GM21737 (cell line): ENCODE measurements around the gene COL11A2.

Source experiments
- ATAC-seq: cut with Tn5 transposase; IDR thresholded peaks from one replicate; pipeline ENCODE4 v1.9.1; 2021; ENCODE audit warnings: mild to moderate bottlenecking, moderate library complexity; ENCODE audit not compliant: unreplicated experiment

COL11A2 gene

DNA sequence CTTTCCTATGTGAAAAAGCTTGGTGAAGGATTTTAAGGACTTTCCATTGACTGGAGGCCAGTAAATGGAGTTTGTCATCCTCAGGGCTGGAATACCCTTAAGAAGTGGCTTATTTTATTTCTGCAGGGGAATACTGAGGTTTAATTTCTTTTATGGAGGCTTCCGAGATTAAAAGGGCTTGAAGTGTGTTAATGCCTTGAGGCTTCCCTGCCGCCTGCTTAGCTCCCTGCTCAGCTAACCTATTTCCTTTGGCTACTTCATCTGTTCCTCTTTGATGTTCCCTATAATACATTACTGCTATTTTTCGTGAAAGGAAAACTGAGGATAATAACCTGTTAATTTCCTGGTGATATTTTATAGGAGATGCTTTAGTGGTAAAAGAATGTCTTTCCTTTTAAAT is 72.3 kb downstream of the COL11A2 start:
- no peak for ATAC-seq

DNA sequence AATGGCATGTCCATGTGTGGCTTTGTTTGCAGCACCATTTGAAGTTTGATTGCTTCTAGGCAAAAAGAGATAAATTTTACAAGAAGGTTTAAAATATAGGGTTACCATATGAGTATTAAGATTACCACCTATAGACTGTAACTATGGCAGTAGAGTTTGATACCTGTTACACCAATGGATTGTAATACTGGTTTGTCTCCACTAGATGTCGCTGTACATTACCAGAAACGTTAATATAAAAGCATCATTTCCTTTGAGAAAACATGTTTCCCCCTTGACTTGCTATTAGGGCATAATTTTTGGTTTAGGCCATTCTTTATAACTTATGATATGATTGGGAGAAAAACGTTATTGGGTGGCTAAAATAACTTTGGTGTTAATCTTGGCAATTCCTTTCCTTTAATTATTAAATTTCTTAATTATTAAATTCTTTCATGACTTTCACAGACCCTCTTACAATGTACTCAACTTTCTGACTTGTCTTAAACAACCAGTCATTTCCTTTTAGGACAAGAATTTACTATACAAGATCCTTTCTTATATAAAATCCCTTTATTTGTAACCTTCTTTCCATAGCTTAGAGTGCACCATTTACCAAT is 73.6 kb downstream of the COL11A2 start:
- ATAC-seq: no peak

DNA sequence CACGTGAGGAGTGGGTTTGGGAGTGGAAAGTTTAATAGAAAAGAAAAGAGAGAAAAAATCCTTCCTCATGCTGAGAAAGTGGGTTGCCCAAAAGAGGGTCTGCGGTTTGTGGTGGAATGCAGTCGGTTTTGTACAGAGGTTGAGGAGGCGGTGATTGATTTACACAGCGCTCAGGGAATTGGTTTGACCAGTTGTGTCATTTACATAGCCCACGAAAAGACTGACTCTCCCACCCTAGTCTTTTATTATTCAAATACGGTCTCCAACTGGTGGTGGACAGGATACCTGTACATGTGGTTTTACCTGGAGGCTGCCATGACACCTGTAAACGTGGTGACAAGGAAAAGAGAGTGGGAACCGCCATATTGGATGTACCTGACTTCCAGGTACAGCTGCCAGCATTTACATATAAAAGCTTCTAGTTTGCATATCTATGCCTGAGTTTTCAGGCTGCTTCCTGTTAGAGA is 74.4 kb downstream of the COL11A2 start:
- ATAC-seq: no peak

DNA sequence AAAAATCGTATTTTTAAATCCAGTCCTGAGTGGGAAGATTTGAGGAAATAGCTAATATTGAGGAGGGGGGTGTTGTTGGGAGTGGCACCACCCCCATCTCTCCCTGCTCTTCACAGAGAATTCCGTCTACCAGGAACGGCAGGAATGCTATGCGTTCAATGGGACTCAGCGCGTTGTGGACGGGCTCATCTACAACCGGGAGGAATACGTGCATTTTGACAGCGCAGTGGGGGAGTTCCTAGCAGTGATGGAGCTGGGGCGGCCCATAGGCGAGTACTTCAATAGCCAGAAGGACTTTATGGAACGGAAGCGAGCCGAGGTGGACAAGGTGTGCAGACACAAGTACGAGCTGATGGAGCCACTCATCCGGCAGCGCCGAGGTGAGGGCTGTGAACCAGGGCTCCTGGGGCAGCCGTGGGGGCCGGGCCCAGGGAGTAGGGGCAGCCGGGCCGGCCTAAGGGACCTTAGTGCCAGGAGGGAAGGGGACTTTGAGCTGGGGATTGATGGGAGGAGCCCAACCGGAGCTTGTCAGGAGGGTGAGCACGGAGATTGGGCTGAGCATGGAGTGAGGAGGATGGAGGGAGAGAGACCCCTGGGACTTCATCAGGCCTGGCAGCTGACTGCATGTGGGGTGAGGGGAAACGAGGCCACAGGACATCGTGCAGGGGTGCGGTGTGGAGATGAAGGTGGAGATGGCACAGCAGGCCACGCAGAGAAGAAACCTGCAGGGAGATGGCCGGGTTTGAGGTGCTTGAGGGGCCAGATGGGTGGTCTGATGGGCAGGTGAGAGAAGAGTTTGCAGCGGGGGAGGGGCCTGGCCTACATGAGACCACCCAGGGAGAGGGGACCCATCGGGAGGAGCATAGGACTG is 75.2 kb downstream of the COL11A2 start:
- no peak for ATAC-seq

DNA sequence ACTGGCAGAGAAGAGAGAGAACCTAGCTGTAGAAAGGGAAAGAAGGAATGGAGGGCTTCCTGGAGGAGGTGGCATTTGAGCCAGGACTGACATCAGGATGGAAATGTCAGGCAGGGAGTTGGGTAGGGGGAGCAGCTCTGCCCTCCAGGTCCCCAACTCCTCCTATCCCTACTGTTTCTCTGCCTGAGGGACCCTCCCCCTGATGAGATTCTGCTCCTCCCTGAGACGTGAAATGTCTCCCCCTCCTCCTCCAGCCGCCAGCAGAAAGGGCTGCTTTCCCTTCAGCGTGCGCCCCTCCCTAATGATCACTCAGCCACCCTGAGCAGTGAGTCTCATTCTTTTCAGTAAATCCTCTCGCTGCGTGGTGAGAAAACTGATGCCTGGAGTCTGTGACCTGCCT is 75.8 kb downstream of the COL11A2 start:
- ATAC-seq: no peak

DNA sequence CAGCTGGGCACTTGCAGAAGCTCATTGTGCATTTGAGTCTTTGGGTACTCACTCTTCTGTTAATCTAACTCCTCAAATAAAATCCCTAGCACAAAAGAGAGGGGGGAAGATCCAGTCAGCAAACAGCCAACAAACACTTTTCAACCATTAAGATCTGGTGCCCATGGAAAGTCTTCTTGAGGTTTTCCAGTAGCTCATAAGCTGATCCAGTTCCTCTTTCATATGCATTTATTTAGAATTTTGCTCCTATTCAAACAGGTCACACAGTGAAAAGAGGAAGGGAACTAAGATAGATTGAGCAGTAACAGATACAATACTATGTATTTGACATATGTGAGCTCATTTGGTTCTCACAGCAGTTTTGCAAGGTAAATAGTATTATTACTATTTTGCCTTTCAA is 77.9 kb downstream of the COL11A2 start:
- no peak for ATAC-seq

DNA sequence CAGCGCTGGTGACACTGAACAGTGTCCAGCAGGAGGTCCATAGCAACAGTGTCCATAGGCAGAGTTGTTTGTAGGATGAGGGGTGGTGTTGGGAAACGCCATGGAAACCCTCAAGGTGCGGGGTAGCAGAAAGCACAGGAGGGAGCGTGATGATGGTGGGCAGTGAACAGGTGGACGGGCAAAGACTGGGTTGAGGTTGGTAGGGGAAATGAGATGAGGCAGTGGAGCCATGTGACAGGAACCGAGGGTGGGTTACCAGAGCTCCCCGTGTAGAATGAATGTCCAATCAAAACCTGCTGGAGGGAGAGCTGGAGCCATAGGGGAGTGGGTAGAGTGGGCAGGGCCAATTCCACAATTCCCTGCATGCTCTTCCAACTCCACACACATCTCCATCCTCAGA is 78.5 kb downstream of the COL11A2 start:
- no peak for ATAC-seq
